K562 (cell line): ENCODE measurements around the gene GNAT1. TPM values are rescaled to one million over a fixed set of nuclear protein-coding genes. Genes with fewer than 3 reads are reported as not detected.
A peak's percentile ranks its signal among the peaks of the same experiment; 100 is the strongest.

ENCODE experiments used
- ATAC-seq: fragments of 200-7000 bp; cut with Tn5 transposase; 3 replicates; pipeline ENCODE4 v1.9.1; 2020; ENCODE audit warnings: moderate library complexity
- BruUV-seq: library from RNA; stranded (reverse); fragments of 400-500 nt; replicated peaks from 2 replicates; lab custom pipeline; 2021; lab: Mats Ljungman, UMichigan
- CTCF ChIA-PET: fragments of 300-600 bp; formaldehyde crosslinking; extraction: SDS; loops from one replicate; lab custom pipeline; 2021; ENCODE audit warnings: low intra/inter-chr PET ratio; lab: Yijun Ruan, JAX
- POLR2A ChIA-PET: fragments of 300-600, 350-650 bp; sonication (Branson Sonifier 250); formaldehyde crosslinking; extraction: SDS; loops from one replicate; lab custom pipeline; 2021; ENCODE audit warnings: antibody characterized with exemption, inconsistent platforms; lab: Yijun Ruan, JAX
- DNase-seq, 4 experiments: peaks; one replicate each; pipeline versions ENCODE4 v3.0.0 to v3.0.0-alpha.2; 2011 to 2018; ENCODE audit warnings: low spot score in 3 of 4, mixed read lengths in 3 of 4; ENCODE audit errors: extremely low read depth in 1 of 4
- FAIRE-seq: peaks from 2 replicates; lab custom pipeline; 2011; peaks lifted over from hg19 to GRCh38; lab: Jason Lieb, UNC
- H2AFZ ChIP-seq: 2 replicates; pipeline ENCODE4 v1.6.0; 2011; ENCODE audit warnings: low read depth, low read length, control low read depth, inconsistent platforms
- H3K27ac ChIP-seq: fragments of 200-600 bp; 3 replicates; pipeline ENCODE4 v1.8.0; 2011; ENCODE audit warnings: low read depth, mild to moderate bottlenecking, control low read depth, inconsistent platforms, low read length, moderate library complexity, mixed read lengths; ENCODE audit errors: extremely low read depth
- H3K27me3 ChIP-seq, 2 experiments: fragments of 300-600 bp in 1 of 2; 2 replicates in 1 of 2; 3 replicates in 1 of 2; pipeline versions ENCODE4 v1.6.0 to v1.8.0; 2011; ENCODE audit warnings: inconsistent platforms in 2 of 2, low read length in 2 of 2, mild to moderate bottlenecking in 1 of 2, mixed read lengths in 1 of 2, moderate library complexity in 1 of 2; ENCODE audit not compliant: control insufficient read depth in 2 of 2, insufficient read depth in 2 of 2
- H3K36me3 ChIP-seq: fragments of 300-600 bp; 3 replicates; pipeline ENCODE4 v1.8.0; 2011; ENCODE audit warnings: mild to moderate bottlenecking, low read length, inconsistent platforms; ENCODE audit not compliant: control insufficient read depth, insufficient read depth
- H3K4me1 ChIP-seq, 2 experiments: fragments of 200-600 bp in 1 of 2; replicated peaks in 1 of 2; 2 replicates in 1 of 2; 3 replicates in 1 of 2; pipeline versions ENCODE4 v1.5.1 to v1.8.0; 2011; ENCODE audit warnings: inconsistent platforms in 2 of 2, low read length in 2 of 2, mild to moderate bottlenecking in 1 of 2, mixed read lengths in 1 of 2, moderate library complexity in 1 of 2; ENCODE audit not compliant: control insufficient read depth in 2 of 2, insufficient read depth in 2 of 2
- H3K4me2 ChIP-seq: 2 replicates; pipeline ENCODE4 v1.6.1; 2011; ENCODE audit warnings: low read length, control low read depth, inconsistent platforms, mixed read lengths; ENCODE audit not compliant: insufficient read depth
- H3K4me3 ChIP-seq: fragments of 200-600 bp; sonication (generic), shearing (Covaris generic); 2 replicates; pipeline ENCODE4 v1.5.1; 2016; ENCODE audit warnings: control low read depth, inconsistent platforms
- H3K79me2 ChIP-seq: fragments of 200-600 bp; 3 replicates; pipeline ENCODE4 v1.8.0; 2011; ENCODE audit warnings: low read length, inconsistent platforms; ENCODE audit not compliant: control insufficient read depth, insufficient read depth
- H3K9ac ChIP-seq, 2 experiments: 2 replicates each; pipeline versions ENCODE4 v1.6.0 to v1.6.1; 2011; ENCODE audit warnings: low read depth in 2 of 2, low read length in 2 of 2, control low read depth in 1 of 2, inconsistent platforms in 1 of 2, mild to moderate bottlenecking in 1 of 2, mixed read lengths in 1 of 2; ENCODE audit not compliant: insufficient read depth in 1 of 2
- H3K9me1 ChIP-seq: one replicate; pipeline ENCODE4 v1.6.0; 2011; ENCODE audit warnings: inconsistent platforms, mild to moderate bottlenecking, low read length, moderate library complexity; ENCODE audit not compliant: control insufficient read depth, insufficient read depth
- H3K9me3 ChIP-seq: replicated peaks from 2 replicates; pipeline ENCODE4 v1.5.1; 2011; ENCODE audit warnings: low read depth, low read length, inconsistent platforms; ENCODE audit not compliant: control insufficient read depth, insufficient read depth
- H4K20me1 ChIP-seq: replicated peaks from 2 replicates; pipeline ENCODE4 v1.6.1; 2011; ENCODE audit warnings: low read length, inconsistent platforms, mixed read lengths; ENCODE audit not compliant: control insufficient read depth, insufficient read depth
- AFF4 ChIP-seq: sonication (generic); formaldehyde crosslinking; IDR thresholded peaks from 2 replicates; pipeline ENCODE4 v1.8.0; 2023; ENCODE audit warnings: mild to moderate bottlenecking, missing genetic modification reagents
- CEBPG ChIP-seq, 3 experiments: fragments of 200-800 bp in 1 of 3; sonication (Bioruptor generic) in 1 of 3; sonication (generic) in 1 of 3; formaldehyde crosslinking in 1 of 3; IDR thresholded peaks in 2 of 3; conservative IDR thresholded peaks in 1 of 3; 2 replicates each; pipeline versions ENCODE4 v1.6.1 to v1.8.0; 2016 to 2022; ENCODE audit warnings: missing compliant biosample characterization in 2 of 3, missing genetic modification characterization in 2 of 3, mild to moderate bottlenecking in 1 of 3, missing genetic modification reagents in 1 of 3
- EGR1 ChIP-seq: fragments of 450-650 bp; conservative IDR thresholded peaks from 2 replicates; pipeline ENCODE4 v1.6.1; 2017; ENCODE audit warnings: mild to moderate bottlenecking
- HNRNPLL ChIP-seq: fragments of 200-400 bp; formaldehyde crosslinking; IDR thresholded peaks from 2 replicates; pipeline ENCODE4 v1.6.1; 2017; ENCODE audit warnings: low read length, low read depth, mild to moderate bottlenecking; ENCODE audit not compliant: poor library complexity, severe bottlenecking
- JUN ChIP-seq, 2 experiments: sonication (generic) in 1 of 2; formaldehyde crosslinking in 1 of 2; IDR thresholded peaks; 2 replicates each; pipeline versions ENCODE4 v1.6.1 to v1.8.0; 2012 to 2022; ENCODE audit warnings: borderline replicate concordance in 2 of 2, mild to moderate bottlenecking in 2 of 2, improper control_type of control experiment in 1 of 2, low read depth in 1 of 2, low read length in 1 of 2, missing genetic modification reagents in 1 of 2
- KLF16 ChIP-seq: IDR thresholded peaks from 2 replicates; pipeline ENCODE4 v1.6.1; 2016; ENCODE audit warnings: antibody characterized with exemption
- NR2C1 ChIP-seq, 2 experiments: fragments of 450-650 bp; IDR thresholded peaks; 2 replicates each; pipeline ENCODE4 v1.6.1; 2017; ENCODE audit warnings: mild to moderate bottlenecking in 2 of 2, antibody characterized with exemption in 1 of 2, inconsistent platforms in 1 of 2, missing compliant biosample characterization in 1 of 2, missing genetic modification characterization in 1 of 2
- RBM15 ChIP-seq: fragments of 200-400 bp; formaldehyde crosslinking; IDR thresholded peaks from 2 replicates; pipeline ENCODE4 v1.6.1; 2018; ENCODE audit warnings: mild to moderate bottlenecking, low read length, moderate library complexity; ENCODE audit not compliant: insufficient read depth
- RBM39 ChIP-seq: fragments of 200-400 bp; formaldehyde crosslinking; optimal IDR thresholded peaks from 2 replicates; pipeline ENCODE3; 2018; ENCODE audit warnings: low read depth, low read length
- SP1 ChIP-seq: sonication (generic); formaldehyde crosslinking; IDR thresholded peaks from 2 replicates; pipeline ENCODE4 v1.8.1; 2022; ENCODE audit warnings: mild to moderate bottlenecking, missing genetic modification reagents
- ZC3H11A ChIP-seq: IDR thresholded peaks from 2 replicates; pipeline ENCODE4 v1.6.1; 2012; ENCODE audit warnings: low read depth, low read length, improper control_type of control experiment
- ZMIZ1 ChIP-seq, 2 experiments: fragments of 150-350 bp in 1 of 2; IDR thresholded peaks; 2 replicates each; pipeline ENCODE4 v1.6.1; 2012 to 2016; ENCODE audit warnings: low read depth in 2 of 2, low read length in 2 of 2, mild to moderate bottlenecking in 1 of 2, moderate library complexity in 1 of 2
- WGBS: fragments of 100-300 bp; shearing (Covaris generic); methylation state at CpG from one replicate; pipeline ENCODE4 v1.1.6; 2016; ENCODE audit warnings: low coverage, mixed read lengths; ENCODE audit not compliant: insufficient coverage; ENCODE audit errors: missing lambda C conversion rate; 5-methylcytosine and 5-hydroxymethylcytosine counted together
- in situ Hi-C: fragments of 300-500 bp; cut with MboI; formaldehyde crosslinking; loops from 4 replicates; pipeline ENCODE4 v1.15.0; 2018; ENCODE audit warnings: inconsistent platforms, mixed read lengths
- intact Hi-C: fragments of 100-400 bp; cut with micrococcal nuclease; formaldehyde crosslinking; loops from 2 replicates; pipeline ENCODE4 v1.14.2; 2022
- polyA plus RNA-seq, 8 experiments: library from polyadenylated mRNA; depleted of rRNA in 4 of 8; stranded (reverse) in 5 of 8; unstranded in 3 of 8; fragments of >200 nt; fragmentation: Nextera tagmentation in 2 of 8; fragmentation: Illumina TruSeq in 1 of 8; extraction: Ambion mirVana in 2 of 8; extraction: Trizol in 1 of 8; gene quantifications; 2 replicates each; pipeline versions ENCODE4 v1.2.1 to v1.2.3, GENCODE V29; 2011 to 2014; ENCODE audit warnings: inconsistent platforms in 1 of 8, missing spikeins in 1 of 8
- total RNA-seq, 7 experiments: library from RNA; depleted of rRNA in 6 of 7; stranded (reverse); fragments of >200 nt in 6 of 7; fragmentation: Illumina TruSeq in 2 of 7; extraction: Trizol in 2 of 7; gene quantifications; 2 replicates each; pipeline versions ENCODE4 v1.2.1 to v1.2.3, GENCODE V29; 2011 to 2021; ENCODE audit warnings: low replicate concordance in 1 of 7

The GNAT1 gene
- total and polyA plus RNA-seq, 9 of the 15 experiments (the other 6 are each of a cell fraction or from before 2014, with no cell fraction given): not detected

- H3K27me3 ChIP-seq: no peaks in the 10 kb centered on the region
- BruUV-seq: no TSS peak
- ChIA-PET CTCF (no interaction called here), POLR2A (interaction anchor here (0.6 kb wide), 1 partner anchor 1180 kb away, joined by 3 read pairs; no protein-coding TSS in a partner anchor)
- in situ Hi-C loops: no loop called here
- peak in 2 of 4 experiments; percentile 20 to 49 for DNase-seq
- FAIRE-seq: no peak
- peak overlapping the region; percentile 30 to 95 for H3K9ac ChIP-seq
- H4K20me1 ChIP-seq: no peaks in the 10 kb centered on the region
- 30% methylated on average over 5 of the region's 31 CpGs for WGBS
- H3K4me3 ChIP-seq: peak overlapping the region; percentile 73
- H3K79me2 ChIP-seq: peaks cover 39% of the 10 kb centered on the region
- no peak for ATAC-seq
- H3K36me3 ChIP-seq: peaks cover 4% of the 10 kb centered on the region; the same call in 1 of the 3 replicates
- no peak overlapping the region for H2AFZ ChIP-seq
- intact Hi-C loops: no loop called here
- H3K9me1 ChIP-seq: no peaks in the 10 kb centered on the region
- no peaks in the 10 kb centered on the region for H3K9me3 ChIP-seq
- H3K27ac ChIP-seq: 0 out of 3 replicates have a peak overlapping the region, but pooled peaks have one; percentile 8
- H3K4me2 ChIP-seq: peak overlapping the region; percentile 80
- peaks cover 44 to 73% of the 10 kb centered on the region in 2 experiments for H3K4me1 ChIP-seq
- TF ChIP-seq ZMIZ1 (IDR thresholded peaks at IDR 0.05; ENCODE audit: low read depth in 2 of 2, low read length in 2 of 2): no peak
- no peak for TF ChIP-seq KLF16
- no peak for TF ChIP-seq HNRNPLL
- no peak for TF ChIP-seq JUN (IDR thresholded peaks at IDR 0.05; ENCODE audit: borderline replicate concordance, low read depth, low read length)
- no peak for TF ChIP-seq JUN (CRISPR knock-in tag; IDR thresholded peaks at IDR 0.05; ENCODE audit: borderline replicate concordance)
- no peak for TF ChIP-seq CEBPG (CRISPR knock-in tag; IDR thresholded peaks at IDR 0.05)
- TF ChIP-seq CEBPG (tag; conservative IDR thresholded peaks at IDR 0.05 in 1 of 2, IDR thresholded peaks at IDR 0.05 in 1 of 2): no peak
- no peak for TF ChIP-seq RBM15
- TF ChIP-seq NR2C1 (IDR thresholded peaks at IDR 0.05): no peak
- TF ChIP-seq NR2C1 (tag; IDR thresholded peaks at IDR 0.05): no peak
- TF ChIP-seq RBM39: no peak
- TF ChIP-seq SP1 (CRISPR knock-in tag): peak; percentile 34; the same call in 1 of the 2 replicates
- TF ChIP-seq AFF4 (CRISPR knock-in tag): no peak
- TF ChIP-seq EGR1: peak; percentile 57
- no peak for TF ChIP-seq ZC3H11A
Measured at GRCh38 chr3:50237754-50238548, 46.5 kb downstream of the GNAT1 start.
